ENCODE data around the gene GSTM2. TPM values are rescaled to one million over a fixed set of nuclear protein-coding genes. Genes with fewer than 3 reads are reported as not detected.

Gene GSTM2
- total RNA-seq, 1 experiment from 2014 or later: 10.2 TPM

DNA sequence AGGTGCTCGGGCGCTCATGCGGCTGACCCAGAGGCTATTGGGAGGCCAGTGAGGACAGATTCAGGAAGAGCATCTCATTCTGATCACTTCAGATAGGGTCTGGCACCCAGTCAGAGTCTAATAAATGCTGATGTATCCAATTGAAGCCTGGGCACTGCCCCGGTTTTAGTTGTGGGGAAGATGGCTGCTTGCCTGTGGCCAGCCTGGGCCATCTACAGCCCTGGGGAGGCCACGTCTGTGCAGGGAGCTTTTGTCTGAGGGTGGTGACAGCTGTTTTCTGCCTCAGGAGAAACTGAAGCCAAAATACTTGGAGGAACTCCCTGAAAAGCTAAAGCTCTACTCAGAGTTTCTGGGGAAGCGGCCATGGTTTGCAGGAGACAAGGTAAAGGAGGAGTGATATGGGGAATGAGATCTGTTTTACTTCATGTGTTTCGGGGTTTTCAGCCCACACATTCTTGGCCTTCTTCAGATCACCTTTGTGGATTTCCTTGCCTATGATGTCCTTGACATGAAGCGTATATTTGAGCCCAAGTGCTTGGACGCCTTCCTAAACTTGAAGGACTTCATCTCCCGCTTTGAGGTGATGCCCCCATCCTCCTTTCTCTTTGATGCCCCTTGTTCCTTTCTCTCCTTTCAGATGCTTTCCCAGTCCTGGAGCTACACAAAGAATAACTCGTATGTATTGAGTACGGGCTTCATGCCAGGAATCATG, 47.0 kb downstream of the GSTM2 start:
- Histone ChIP-seq H3K9me3 (ENCODE audit: control insufficient read depth, insufficient read depth, low read depth, low read length) (no peaks in the 10 kb centered on the region), H3K27ac (ENCODE audit: low read length) (no peak overlapping the region), H3K4me1 (ENCODE audit: control insufficient read depth, insufficient read depth, low read length) (no peaks in the 10 kb centered on the region), H3K4me3 (ENCODE audit: low read depth in 2 of 2, low read length in 2 of 2) (no peak overlapping the region), H3K27me3 (ENCODE audit: control insufficient read depth, insufficient read depth, low read length) (no peaks in the 10 kb centered on the region), H3K36me3 (ENCODE audit: control insufficient read depth, insufficient read depth, low read length) (no peaks in the 10 kb centered on the region)
- TF ChIP-seq POLR2AphosphoS5 (IDR thresholded peaks at IDR 0.05; ENCODE audit: low read depth, low read length): no peak
- TF ChIP-seq CTCF (IDR thresholded peaks at IDR 0.05): no peak
- TF ChIP-seq, protein P1, sequence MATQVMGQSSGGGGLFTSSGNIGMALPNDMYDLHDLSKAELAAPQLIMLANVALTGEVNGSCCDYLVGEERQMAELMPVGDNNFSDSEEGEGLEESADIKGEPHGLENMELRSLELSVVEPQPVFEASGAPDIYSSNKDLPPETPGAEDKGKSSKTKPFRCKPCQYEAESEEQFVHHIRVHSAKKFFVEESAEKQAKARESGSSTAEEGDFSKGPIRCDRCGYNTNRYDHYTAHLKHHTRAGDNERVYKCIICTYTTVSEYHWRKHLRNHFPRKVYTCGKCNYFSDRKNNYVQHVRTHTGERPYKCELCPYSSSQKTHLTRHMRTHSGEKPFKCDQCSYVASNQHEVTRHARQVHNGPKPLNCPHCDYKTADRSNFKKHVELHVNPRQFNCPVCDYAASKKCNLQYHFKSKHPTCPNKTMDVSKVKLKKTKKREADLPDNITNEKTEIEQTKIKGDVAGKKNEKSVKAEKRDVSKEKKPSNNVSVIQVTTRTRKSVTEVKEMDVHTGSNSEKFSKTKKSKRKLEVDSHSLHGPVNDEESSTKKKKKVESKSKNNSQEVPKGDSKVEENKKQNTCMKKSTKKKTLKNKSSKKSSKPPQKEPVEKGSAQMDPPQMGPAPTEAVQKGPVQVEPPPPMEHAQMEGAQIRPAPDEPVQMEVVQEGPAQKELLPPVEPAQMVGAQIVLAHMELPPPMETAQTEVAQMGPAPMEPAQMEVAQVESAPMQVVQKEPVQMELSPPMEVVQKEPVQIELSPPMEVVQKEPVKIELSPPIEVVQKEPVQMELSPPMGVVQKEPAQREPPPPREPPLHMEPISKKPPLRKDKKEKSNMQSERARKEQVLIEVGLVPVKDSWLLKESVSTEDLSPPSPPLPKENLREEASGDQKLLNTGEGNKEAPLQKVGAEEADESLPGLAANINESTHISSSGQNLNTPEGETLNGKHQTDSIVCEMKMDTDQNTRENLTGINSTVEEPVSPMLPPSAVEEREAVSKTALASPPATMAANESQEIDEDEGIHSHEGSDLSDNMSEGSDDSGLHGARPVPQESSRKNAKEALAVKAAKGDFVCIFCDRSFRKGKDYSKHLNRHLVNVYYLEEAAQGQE (IDR thresholded peaks at IDR 0.05; ENCODE audit: insufficient read depth in 1 of 2, low read depth in 2 of 2, low read length in 1 of 2): no peak
- TF ChIP-seq TCF7L2 (IDR thresholded peaks at IDR 0.05; ENCODE audit: low read depth, low read length): no peak
- no peak for TF ChIP-seq SIN3A (IDR thresholded peaks at IDR 0.05; ENCODE audit: borderline replicate concordance, insufficient read depth, low read depth, low read length)
- ATAC-seq (no peak), DNase-seq (ENCODE audit: low read depth, low spot score) (no peak)
- in situ Hi-C loops (cut with HindIII; ENCODE audit: low pct_unique_long_range_greater_than_20kb, low sequenced_read_pairs): no loop called here
- intact Hi-C loops (cut with micrococcal nuclease; ENCODE audit: unreplicated experiment): no loop called here
- no TSS peak for BruUV-seq (replicated peaks)
- ChIA-PET CTCF (interaction anchor here (0.6 to 0.7 kb wide), 2 partner anchors 53 to 181 kb away, joined by 3 to 5 read pairs; no protein-coding TSS in a partner anchor), POLR2A (no interaction called here)

- in situ Hi-C loops (cut with HindIII; ENCODE audit: low pct_unique_long_range_greater_than_20kb, low sequenced_read_pairs): no loop called here
- ATAC-seq (no peak), DNase-seq (ENCODE audit: low read depth, low spot score) (no peak)
- no peak overlapping the region for H3K4me3 ChIP-seq (ENCODE audit: low read depth in 2 of 2, low read length in 2 of 2)
- ChIA-PET CTCF (no interaction called here), POLR2A (no interaction called here)
- TF ChIP-seq SIN3A (IDR thresholded peaks at IDR 0.05; ENCODE audit: borderline replicate concordance, insufficient read depth, low read depth, low read length): no peak
- no peak for TF ChIP-seq CTCF (IDR thresholded peaks at IDR 0.05)
- TF ChIP-seq TCF7L2 (IDR thresholded peaks at IDR 0.05; ENCODE audit: low read depth, low read length): no peak
- no peaks in the 10 kb centered on the region for H3K4me1 ChIP-seq (ENCODE audit: control insufficient read depth, insufficient read depth, low read length)
- H3K36me3 ChIP-seq (ENCODE audit: control insufficient read depth, insufficient read depth, low read length): no peaks in the 10 kb centered on the region
- H3K27me3 ChIP-seq (ENCODE audit: control insufficient read depth, insufficient read depth, low read length): no peaks in the 10 kb centered on the region
- H3K9me3 ChIP-seq (ENCODE audit: control insufficient read depth, insufficient read depth, low read depth, low read length): no peaks in the 10 kb centered on the region
- intact Hi-C loops (cut with micrococcal nuclease; ENCODE audit: unreplicated experiment): no loop called here
- no TSS peak for BruUV-seq (replicated peaks)
- H3K27ac ChIP-seq (ENCODE audit: low read length): no peak overlapping the region
Observed at GRCh38 chr1:109716121-109716520, 48.3 kb downstream of the GSTM2 start.

Measured in Panc1 (cell line).